ENCODE measurements around the gene PPP1CB.

PPP1CB gene

GRCh38 chr2:28751252-28751955 lies at the start of gene PPP1CB:
PPP1CB (plus strand) TSS chr2:28751830; CDS start chr2:28752125, 295 bp downstream.
- TF ChIP-seq ZNF274 (IDR thresholded peaks at IDR 0.05; ENCODE audit: low read depth, low read length): no peak
- peak within 1 kb of the TSS; percentile 96 for H3K4me3 ChIP-seq (ENCODE audit: low read length)

- TF ChIP-seq ZNF274 (IDR thresholded peaks at IDR 0.05; ENCODE audit: low read depth, low read length): no peak
- no peak overlapping the region for H3K4me3 ChIP-seq (ENCODE audit: low read length)
Measured at GRCh38 chr2:28702415-28702861, 49.2 kb upstream of the PPP1CB start.

GRCh38 chr2:28702878-28703277 lies 48.8 kb upstream of the PPP1CB start:
- no peak overlapping the region for H3K4me3 ChIP-seq (ENCODE audit: low read length)
- TF ChIP-seq ZNF274 (IDR thresholded peaks at IDR 0.05; ENCODE audit: low read depth, low read length): no peak

GRCh38 chr2:28704621-28705020 lies 47.0 kb upstream of the PPP1CB start:
- TF ChIP-seq ZNF274 (IDR thresholded peaks at IDR 0.05; ENCODE audit: low read depth, low read length): no peak
- no peak overlapping the region for H3K4me3 ChIP-seq (ENCODE audit: low read length)

- TF ChIP-seq ZNF274 (IDR thresholded peaks at IDR 0.05; ENCODE audit: low read depth, low read length): no peak
- no peak overlapping the region for H3K4me3 ChIP-seq (ENCODE audit: low read length)
Measured at GRCh38 chr2:28705751-28706440, 45.7 kb upstream of the PPP1CB start.

- no peak for TF ChIP-seq ZNF274 (IDR thresholded peaks at IDR 0.05; ENCODE audit: low read depth, low read length)
- no peak overlapping the region for H3K4me3 ChIP-seq (ENCODE audit: low read length)
Measured at GRCh38 chr2:28707592-28707991, 44.0 kb upstream of the PPP1CB start.

- no peak overlapping the region for H3K4me3 ChIP-seq (ENCODE audit: low read length)
- no peak for TF ChIP-seq ZNF274 (IDR thresholded peaks at IDR 0.05; ENCODE audit: low read depth, low read length)
Measured at GRCh38 chr2:28709101-28709500, 42.5 kb upstream of the PPP1CB start.

- no peak overlapping the region for H3K4me3 ChIP-seq (ENCODE audit: low read length)
- no peak for TF ChIP-seq ZNF274 (IDR thresholded peaks at IDR 0.05; ENCODE audit: low read depth, low read length)
Measured at GRCh38 chr2:28710545-28710944, 41.1 kb upstream of the PPP1CB start.

- no peak overlapping the region for H3K4me3 ChIP-seq (ENCODE audit: low read length)
- no peak for TF ChIP-seq ZNF274 (IDR thresholded peaks at IDR 0.05; ENCODE audit: low read depth, low read length)
Measured at GRCh38 chr2:28713577-28714298, 37.9 kb upstream of the PPP1CB start.

GRCh38 chr2:28716265-28716865 lies 35.3 kb upstream of the PPP1CB start:
- H3K4me3 ChIP-seq (ENCODE audit: low read length): no peak overlapping the region
- TF ChIP-seq ZNF274 (IDR thresholded peaks at IDR 0.05; ENCODE audit: low read depth, low read length): no peak

GRCh38 chr2:28717339-28717758 lies 34.3 kb upstream of the PPP1CB start:
- H3K4me3 ChIP-seq (ENCODE audit: low read length): no peak overlapping the region
- no peak for TF ChIP-seq ZNF274 (IDR thresholded peaks at IDR 0.05; ENCODE audit: low read depth, low read length)

- no peak overlapping the region for H3K4me3 ChIP-seq (ENCODE audit: low read length)
- no peak for TF ChIP-seq ZNF274 (IDR thresholded peaks at IDR 0.05; ENCODE audit: low read depth, low read length)
Measured at GRCh38 chr2:28720345-28720744, 31.3 kb upstream of the PPP1CB start.

- TF ChIP-seq ZNF274 (IDR thresholded peaks at IDR 0.05; ENCODE audit: low read depth, low read length): no peak
- no peak overlapping the region for H3K4me3 ChIP-seq (ENCODE audit: low read length)
Measured at GRCh38 chr2:28721601-28722191, 29.9 kb upstream of the PPP1CB start.

Data from GM08714 (cell line).